ENCODE measurements around the gene NTM. TPM values are rescaled to one million over a fixed set of nuclear protein-coding genes. Genes with fewer than 3 reads are reported as not detected.

NTM gene
- total RNA-seq, 1 experiment from 2014 or later = not detected

- CTCF ChIA-PET = no interaction called here
- Histone ChIP-seq H3K79me2 (ENCODE audit: insufficient read depth, low read length) (no peaks in the 10 kb centered on the region), H3K4me3 (replicated peaks in 1 of 2; ENCODE audit: low read depth in 1 of 2, low read length in 2 of 2) (no peak overlapping the region), H3K27me3 (ENCODE audit: insufficient read depth, low read length) (no peaks in the 10 kb centered on the region), H3K36me3 (ENCODE audit: control insufficient read depth in 1 of 2, insufficient read depth in 2 of 2, low read length in 2 of 2) (no peaks in the 10 kb centered on the region), H2AFZ (ENCODE audit: low read depth, low read length, poor library complexity, severe bottlenecking) (no peak overlapping the region), H3K9me2 (ENCODE audit: insufficient read depth) (no peaks in the 10 kb centered on the region), H3K9me3 (ENCODE audit: control insufficient read depth in 1 of 2, insufficient read depth in 1 of 2, low read depth in 1 of 2, low read length in 2 of 2) (peaks cover 0 to 34% of the 10 kb centered on the region in 2 experiments; a peak in 1 of 4 replicates), H3K4me1 (ENCODE audit: control insufficient read depth in 1 of 2, insufficient read depth in 2 of 2, low read length in 2 of 2) (no peaks in the 10 kb centered on the region), H3K27ac (ENCODE audit: low read depth, low read length) (no peak overlapping the region), H4K20me1 (ENCODE audit: insufficient read depth) (no peaks in the 10 kb centered on the region), H3K4me2 (ENCODE audit: low read length) (no peak overlapping the region), H3K9ac (ENCODE audit: low read length) (no peak overlapping the region)
- RAD21 ChIA-PET (ENCODE audit: low non-redundant PET in 1 of 2, low total read pairs in 2 of 2, uncharacterized antibody in 2 of 2, unreplicated experiment in 2 of 2) = no interaction called here
- DNase-seq (ENCODE audit: low read depth, low spot score) (no peak), ATAC-seq (no peak)
- POLR2A ChIA-PET = no interaction called here
- no TSS peak for BruUV-seq (replicated peaks)
- intact Hi-C loops (cut with micrococcal nuclease) = no loop called here
- TF ChIP-seq SIN3A (IDR thresholded peaks at IDR 0.05; ENCODE audit: low read depth) (no peak), JUND (IDR thresholded peaks at IDR 0.05) (no peak), POLR2AphosphoS5 (IDR thresholded peaks at IDR 0.05; ENCODE audit: low read depth, low read length) (no peak), TCF7L2 (IDR thresholded peaks at IDR 0.05; ENCODE audit: borderline replicate concordance, extremely low read depth, insufficient read depth, insufficient read length) (no peak), YY1 (IDR thresholded peaks at IDR 0.05; ENCODE audit: extremely low read depth, insufficient replicate concordance, low read depth, low read length) (no peak), ZFX (IDR thresholded peaks at IDR 0.05) (no peak), ZNF274 (IDR thresholded peaks at IDR 0.05; ENCODE audit: low read depth, low read length) (no peak), MAX (IDR thresholded peaks at IDR 0.05) (no peak), EZH2phosphoT487 (IDR thresholded peaks at IDR 0.05; ENCODE audit: borderline replicate concordance) (no peak), CEBPB (IDR thresholded peaks at IDR 0.05; ENCODE audit: low read depth) (no peak), EGR1 (IDR thresholded peaks at IDR 0.05; ENCODE audit: low read depth) (no peak), POLR2A (IDR thresholded peaks at IDR 0.05; ENCODE audit: borderline replicate concordance, extremely low read depth, insufficient read depth, insufficient read length) (no peak)
- TF ChIP-seq, protein P1, sequence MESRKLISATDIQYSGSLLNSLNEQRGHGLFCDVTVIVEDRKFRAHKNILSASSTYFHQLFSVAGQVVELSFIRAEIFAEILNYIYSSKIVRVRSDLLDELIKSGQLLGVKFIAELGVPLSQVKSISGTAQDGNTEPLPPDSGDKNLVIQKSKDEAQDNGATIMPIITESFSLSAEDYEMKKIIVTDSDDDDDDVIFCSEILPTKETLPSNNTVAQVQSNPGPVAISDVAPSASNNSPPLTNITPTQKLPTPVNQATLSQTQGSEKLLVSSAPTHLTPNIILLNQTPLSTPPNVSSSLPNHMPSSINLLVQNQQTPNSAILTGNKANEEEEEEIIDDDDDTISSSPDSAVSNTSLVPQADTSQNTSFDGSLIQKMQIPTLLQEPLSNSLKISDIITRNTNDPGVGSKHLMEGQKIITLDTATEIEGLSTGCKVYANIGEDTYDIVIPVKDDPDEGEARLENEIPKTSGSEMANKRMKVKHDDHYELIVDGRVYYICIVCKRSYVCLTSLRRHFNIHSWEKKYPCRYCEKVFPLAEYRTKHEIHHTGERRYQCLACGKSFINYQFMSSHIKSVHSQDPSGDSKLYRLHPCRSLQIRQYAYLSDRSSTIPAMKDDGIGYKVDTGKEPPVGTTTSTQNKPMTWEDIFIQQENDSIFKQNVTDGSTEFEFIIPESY (IDR thresholded peaks at IDR 0.05; ENCODE audit: extremely low read depth, insufficient replicate concordance, low read length) = no peak
Measured at GRCh38 chr11:132174362-132175255, 804.2 kb downstream of the NTM start.

All from HCT116 (cell line).